Spleen (tissue), 7 donors: Measurements from ENCODE around the gene TOPORS.

Experiments used
- POLR2A ChIP-seq, 3 donors: fragments of 450-650 bp; IDR thresholded peaks; one replicate each; pipeline ENCODE4 v1.5.1; 2017; ENCODE audit warnings: antibody characterized with exemption in 3 of 3, mild to moderate bottlenecking in 1 of 3
- TF ChIP-seq, protein P1 (sequence below), 11 experiments: fragments of 200-600 bp in 7 of 11; fragments of 450-650 bp in 4 of 11; sonication (generic) in 4 of 11; IDR thresholded peaks in 8 of 11; conservative IDR thresholded peaks in 3 of 11; 1 replicate in 7 of 11; 2 replicates in 4 of 11; pipeline versions ENCODE4 v1.4.0 to v1.8.0; 2016 to 2021; ENCODE audit warnings: antibody characterized with exemption in 11 of 11, inconsistent platforms in 4 of 11, mild to moderate bottlenecking in 1 of 11
- donor health status: DM: no; HTN: no; CAD: no; lungs with moderate emphysema.
- donor health status: DM: no; HTN: no; CAD: no.
- donor health status: DM: no; HTN: no; CAD: no.

DNA sequence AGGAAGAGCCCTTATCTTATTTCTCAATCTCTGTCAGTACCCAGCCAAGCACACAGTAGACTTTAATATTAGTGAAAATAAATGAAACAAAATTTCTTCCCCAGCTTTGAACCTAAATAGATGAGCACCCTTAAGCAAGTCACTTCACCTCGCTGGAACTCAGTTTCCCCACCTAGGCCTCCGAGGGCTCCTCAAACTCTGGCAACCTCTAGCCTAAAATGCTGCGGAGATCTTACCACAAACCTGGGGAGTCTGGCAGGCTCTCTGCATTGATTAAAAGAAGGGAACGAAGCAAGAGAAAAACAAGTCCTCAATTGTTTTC lies 26.7 kb downstream of the TOPORS start:
- TF ChIP-seq, protein P1, sequence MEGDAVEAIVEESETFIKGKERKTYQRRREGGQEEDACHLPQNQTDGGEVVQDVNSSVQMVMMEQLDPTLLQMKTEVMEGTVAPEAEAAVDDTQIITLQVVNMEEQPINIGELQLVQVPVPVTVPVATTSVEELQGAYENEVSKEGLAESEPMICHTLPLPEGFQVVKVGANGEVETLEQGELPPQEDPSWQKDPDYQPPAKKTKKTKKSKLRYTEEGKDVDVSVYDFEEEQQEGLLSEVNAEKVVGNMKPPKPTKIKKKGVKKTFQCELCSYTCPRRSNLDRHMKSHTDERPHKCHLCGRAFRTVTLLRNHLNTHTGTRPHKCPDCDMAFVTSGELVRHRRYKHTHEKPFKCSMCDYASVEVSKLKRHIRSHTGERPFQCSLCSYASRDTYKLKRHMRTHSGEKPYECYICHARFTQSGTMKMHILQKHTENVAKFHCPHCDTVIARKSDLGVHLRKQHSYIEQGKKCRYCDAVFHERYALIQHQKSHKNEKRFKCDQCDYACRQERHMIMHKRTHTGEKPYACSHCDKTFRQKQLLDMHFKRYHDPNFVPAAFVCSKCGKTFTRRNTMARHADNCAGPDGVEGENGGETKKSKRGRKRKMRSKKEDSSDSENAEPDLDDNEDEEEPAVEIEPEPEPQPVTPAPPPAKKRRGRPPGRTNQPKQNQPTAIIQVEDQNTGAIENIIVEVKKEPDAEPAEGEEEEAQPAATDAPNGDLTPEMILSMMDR (IDR thresholded peaks at IDR 0.05 in 8 of 11, conservative IDR thresholded peaks at IDR 0.05 in 3 of 11) = no peak
- TF ChIP-seq POLR2A (IDR thresholded peaks at IDR 0.05) = no peak
